Karpas-422 (cell line): Measurements from ENCODE around the gene RAB4A. TPM values are rescaled to one million over a fixed set of nuclear protein-coding genes. Genes with fewer than 3 reads are reported as not detected.

Source experiments
- DNase-seq: peaks from one replicate; pipeline ENCODE4 v3.0.0-alpha.2; 2015
- H2AFZ ChIP-seq: fragments of 200-600 bp; sonication (generic); 2 replicates; pipeline ENCODE4 v1.6.1; 2014; ENCODE audit warnings: antibody characterized with exemption, low read length, mixed read lengths
- H3K27ac ChIP-seq: fragments of 200-600 bp; sonication (generic); 2 replicates; pipeline ENCODE4 v1.5.1; 2014; ENCODE audit warnings: mild to moderate bottlenecking, low read length, moderate library complexity
- H3K27me3 ChIP-seq: fragments of 200-600 bp; sonication (generic); 2 replicates; pipeline ENCODE4 v1.6.1; 2014; ENCODE audit warnings: low read length, mixed read lengths
- H3K36me3 ChIP-seq: fragments of 200-600 bp; sonication (generic); 2 replicates; pipeline ENCODE4 v1.6.1; 2014; ENCODE audit warnings: low read length, mixed read lengths; ENCODE audit not compliant: insufficient read depth
- H3K4me1 ChIP-seq: fragments of 200-600 bp; sonication (generic); 2 replicates; pipeline ENCODE4 v1.6.1; 2014; ENCODE audit warnings: mild to moderate bottlenecking, low read length, mixed read lengths
- H3K4me2 ChIP-seq: fragments of 200-600 bp; sonication (generic); 2 replicates; pipeline ENCODE4 v1.6.1; 2014; ENCODE audit warnings: low read length, low read depth, mild to moderate bottlenecking; ENCODE audit not compliant: poor library complexity, severe bottlenecking
- H3K4me3 ChIP-seq: fragments of 200-600 bp; sonication (generic); 2 replicates; pipeline ENCODE4 v1.5.1; 2014; ENCODE audit warnings: mild to moderate bottlenecking, antibody characterized with exemption, low read length, mixed read lengths
- H3K79me2 ChIP-seq: fragments of 200-600 bp; sonication (generic); 2 replicates; pipeline ENCODE4 v1.6.1; 2014; ENCODE audit warnings: mild to moderate bottlenecking, low read length, mixed read lengths
- H3K9ac ChIP-seq: fragments of 200-600 bp; sonication (generic); 2 replicates; pipeline ENCODE4 v1.6.0; 2014; ENCODE audit warnings: low read length
- H3K9me2 ChIP-seq: fragments of 200-600 bp; sonication (generic), shearing (Covaris generic); replicated peaks from 2 replicates; pipeline ENCODE4 v1.6.0; 2014; ENCODE audit warnings: mild to moderate bottlenecking, low read length, moderate library complexity; ENCODE audit not compliant: insufficient read depth
- H3K9me3 ChIP-seq: fragments of 300-700, 200-600 bp; sonication (generic); 2 replicates; pipeline ENCODE4 v1.6.1; 2014; ENCODE audit warnings: low read length, mixed read lengths
- H4K20me1 ChIP-seq: fragments of 200-600 bp; sonication (generic); 2 replicates; pipeline ENCODE4 v1.6.1; 2014; ENCODE audit warnings: mild to moderate bottlenecking, antibody characterized with exemption, low read length, low read depth; ENCODE audit not compliant: insufficient read depth
- total RNA-seq: library from RNA; depleted of rRNA; stranded (reverse); fragments of >200 nt; shearing (Covaris generic); gene quantifications from 2 replicates; pipeline ENCODE4 v1.2.3, GENCODE V29; 2014; ENCODE audit warnings: low replicate concordance

The RAB4A gene
- total RNA-seq, 1 experiment from 2014 or later, result not detected

- Histone ChIP-seq H3K27ac (no peak overlapping the region), H3K9ac (no peak overlapping the region), H3K9me3 (no peaks in the 10 kb centered on the region), H3K36me3 (no peaks in the 10 kb centered on the region), H4K20me1 (no peaks in the 10 kb centered on the region), H3K79me2 (no peaks in the 10 kb centered on the region), H2AFZ (no peak overlapping the region), H3K4me2 (no peak overlapping the region), H3K27me3 (no peaks in the 10 kb centered on the region), H3K4me1 (no peaks in the 10 kb centered on the region), H3K4me3 (no peak overlapping the region), H3K9me2 (no peaks in the 10 kb centered on the region)
- no peak for DNase-seq
Observed at GRCh38 chr1:229251185-229251584, 19.7 kb upstream of the RAB4A start.

GRCh38 chr1:229252228-229252984, 18.5 kb upstream of the RAB4A start:
- H2AFZ ChIP-seq, result no peak overlapping the region

GRCh38 chr1:229253151-229253974, 17.5 kb upstream of the RAB4A start:
- Histone ChIP-seq H3K4me3 (no peak overlapping the region), H3K4me1 (no peaks in the 10 kb centered on the region), H3K36me3 (no peaks in the 10 kb centered on the region), H3K9ac (no peak overlapping the region), H3K27ac (no peak overlapping the region), H3K4me2 (no peak overlapping the region), H3K79me2 (no peaks in the 10 kb centered on the region), H3K9me2 (no peaks in the 10 kb centered on the region), H4K20me1 (no peaks in the 10 kb centered on the region), H3K27me3 (no peaks in the 10 kb centered on the region), H3K9me3 (no peaks in the 10 kb centered on the region), H2AFZ (no peak overlapping the region)
- DNase-seq, result no peak

More at GRCh38 chr1:229252228-229252984, 18.5 kb upstream of the RAB4A start:
- H3K4me1 ChIP-seq, result no peaks in the 10 kb centered on the region
- H3K9me3 ChIP-seq, result no peaks in the 10 kb centered on the region
- no peak overlapping the region for H3K9ac ChIP-seq
- no peaks in the 10 kb centered on the region for H3K9me2 ChIP-seq
- H4K20me1 ChIP-seq, result no peaks in the 10 kb centered on the region
- no peaks in the 10 kb centered on the region for H3K79me2 ChIP-seq
- no peak overlapping the region for H3K27ac ChIP-seq
- no peaks in the 10 kb centered on the region for H3K27me3 ChIP-seq
- H3K4me3 ChIP-seq, result no peak overlapping the region
- no peak for DNase-seq
- no peaks in the 10 kb centered on the region for H3K36me3 ChIP-seq
- H3K4me2 ChIP-seq, result no peak overlapping the region

- Histone ChIP-seq H3K9me3 (no peaks in the 10 kb centered on the region), H3K36me3 (no peaks in the 10 kb centered on the region), H3K9me2 (no peaks in the 10 kb centered on the region), H3K4me3 (no peak overlapping the region), H4K20me1 (no peaks in the 10 kb centered on the region), H3K27me3 (no peaks in the 10 kb centered on the region), H3K4me2 (no peak overlapping the region), H3K79me2 (no peaks in the 10 kb centered on the region), H3K9ac (no peak overlapping the region), H3K4me1 (no peaks in the 10 kb centered on the region), H3K27ac (no peak overlapping the region), H2AFZ (no peak overlapping the region)
- DNase-seq, result no peak
Observed at GRCh38 chr1:229254910-229255541, 15.9 kb upstream of the RAB4A start.

GRCh38 chr1:229258031-229258756, 12.7 kb upstream of the RAB4A start:
- Histone ChIP-seq H2AFZ (no peak overlapping the region), H3K4me2 (no peak overlapping the region), H3K9ac (no peak overlapping the region), H3K9me3 (no peaks in the 10 kb centered on the region), H3K9me2 (no peaks in the 10 kb centered on the region), H3K27ac (no peak overlapping the region), H3K27me3 (no peaks in the 10 kb centered on the region), H3K36me3 (no peaks in the 10 kb centered on the region), H3K4me3 (no peak overlapping the region), H4K20me1 (0 out of 2 replicates have a peak, but pooled peaks cover 3% of the 10 kb centered on the region), H3K79me2 (no peaks in the 10 kb centered on the region), H3K4me1 (no peaks in the 10 kb centered on the region)
- DNase-seq, result peak; percentile 84

GRCh38 chr1:229258757-229259060, 12.2 kb upstream of the RAB4A start:
- no peak overlapping the region for H2AFZ ChIP-seq
- no peaks in the 10 kb centered on the region for H3K9me3 ChIP-seq
- no peaks in the 10 kb centered on the region for H3K27me3 ChIP-seq
- H3K9me2 ChIP-seq, result no peaks in the 10 kb centered on the region
- no peaks in the 10 kb centered on the region for H3K4me1 ChIP-seq
- H3K36me3 ChIP-seq, result no peaks in the 10 kb centered on the region
- no peak overlapping the region for H3K4me3 ChIP-seq
- H3K4me2 ChIP-seq, result no peak overlapping the region
- no peak overlapping the region for H3K27ac ChIP-seq
- DNase-seq, result no peak
- H4K20me1 ChIP-seq, result 0 out of 2 replicates have a peak, but pooled peaks cover 3% of the 10 kb centered on the region
- H3K9ac ChIP-seq, result no peak overlapping the region
- H3K79me2 ChIP-seq, result no peaks in the 10 kb centered on the region

GRCh38 chr1:229260297-229260696, 10.6 kb upstream of the RAB4A start:
- Histone ChIP-seq H3K4me2 (no peak overlapping the region), H3K27ac (no peak overlapping the region), H3K4me3 (no peak overlapping the region), H2AFZ (no peak overlapping the region), H3K9me3 (no peaks in the 10 kb centered on the region), H3K36me3 (no peaks in the 10 kb centered on the region), H3K4me1 (no peaks in the 10 kb centered on the region), H3K27me3 (0 out of 2 replicates have a peak, but pooled peaks cover 3% of the 10 kb centered on the region), H3K9ac (no peak overlapping the region), H3K9me2 (no peaks in the 10 kb centered on the region), H4K20me1 (0 out of 2 replicates have a peak, but pooled peaks cover 7% of the 10 kb centered on the region), H3K79me2 (no peaks in the 10 kb centered on the region)
- no peak for DNase-seq
